A549 (cell line): ENCODE data around the gene EML4. TPM values are rescaled to one million over a fixed set of nuclear protein-coding genes. Genes with fewer than 3 reads are reported as not detected.

Experiments
- ATAC-seq, 2 experiments: fragments of 200-7000 bp in 1 of 2; fragments of >200 bp in 1 of 2; cut with Nextera tagmentation in 1 of 2; cut with Tn5 transposase in 1 of 2; 3 replicates each; pipeline versions ENCODE4 v1.8.0 to v1.9.1; 2018 to 2020; ENCODE audit warnings: mild to moderate bottlenecking in 1 of 2, moderate library complexity in 1 of 2
- CTCF ChIA-PET: fragments of 300-600 bp; sonication (Branson Sonifier 250); formaldehyde crosslinking; extraction: SDS; loops from one replicate; lab custom pipeline; 2021; ENCODE audit warnings: antibody characterized with exemption, inconsistent platforms; lab: Yijun Ruan, JAX
- POLR2A ChIA-PET: fragments of 350-600 bp; formaldehyde crosslinking; extraction: SDS; loops from one replicate; lab custom pipeline; 2021; ENCODE audit warnings: antibody characterized with exemption, inconsistent platforms; lab: Yijun Ruan, JAX
- DNase-seq, 2 experiments: peaks; one replicate each; pipeline versions ENCODE4 v3.0.0 to v3.0.0-alpha.2; 2011 to 2016; ENCODE audit warnings: low read depth in 1 of 2, low spot score in 1 of 2
- FAIRE-seq: peaks from 2 replicates; lab custom pipeline; 2011; peaks lifted over from hg19 to GRCh38; lab: Jason Lieb, UNC
- H3K27ac ChIP-seq, 2 experiments: fragments of >200 bp; sonication (Bioruptor Twin); formaldehyde crosslinking; 3 replicates each; pipeline ENCODE4 v1.5.1; 2016 to 2017
- H3K4me1 ChIP-seq: fragments of >200 bp; sonication (Bioruptor Twin); formaldehyde crosslinking; 3 replicates; pipeline ENCODE4 v1.6.1; 2016
- H3K4me2 ChIP-seq: fragments of >200 bp; sonication (Bioruptor Twin); formaldehyde crosslinking; 3 replicates; pipeline ENCODE4 v1.6.1; 2016
- H3K4me3 ChIP-seq: fragments of >200 bp; sonication (Bioruptor Twin); formaldehyde crosslinking; 3 replicates; pipeline ENCODE4 v1.5.1; 2016
- H3K9me3 ChIP-seq: fragments of >200 bp; sonication (Bioruptor Twin); formaldehyde crosslinking; 3 replicates; pipeline ENCODE4 v1.6.1; 2016
- BCL3 ChIP-seq: fragments of >200 bp; sonication (Bioruptor Twin); formaldehyde crosslinking; IDR thresholded peaks from 3 replicates; pipeline ENCODE4 v1.6.1; 2016
- CEBPB ChIP-seq, 2 experiments: fragments of >200 bp in 1 of 2; sonication (Bioruptor Twin) in 1 of 2; formaldehyde crosslinking in 1 of 2; IDR thresholded peaks; 2 replicates each; pipeline ENCODE4 v1.6.1; 2012 to 2016
- CHD4 ChIP-seq: fragments of 200-600 bp; sonication (generic); IDR thresholded peaks from 2 replicates; pipeline ENCODE4 v1.6.1; 2016; ENCODE audit warnings: antibody characterized with exemption, mild to moderate bottlenecking, borderline replicate concordance
- CTCF ChIP-seq: fragments of >200 bp; sonication (Bioruptor Twin); formaldehyde crosslinking; IDR thresholded peaks from 3 replicates; pipeline ENCODE4 v1.5.1; 2016
- EHF ChIP-seq: fragments of 250-450 bp; sonication (Bioruptor Pico); IDR thresholded peaks from 2 replicates; pipeline ENCODE4 v1.5.0; 2020; ENCODE audit warnings: mild to moderate bottlenecking
- ELK1 ChIP-seq: fragments of 150-350 bp; IDR thresholded peaks from 2 replicates; pipeline ENCODE4 v1.6.1; 2014; ENCODE audit warnings: low read depth, mild to moderate bottlenecking, low read length
- FOSL2 ChIP-seq, 2 experiments: fragments of 450-650 bp in 1 of 2; fragments of >200 bp in 1 of 2; sonication (Bioruptor Twin) in 1 of 2; formaldehyde crosslinking; IDR thresholded peaks; 2 replicates each; pipeline versions ENCODE4 v1.5.0 to v1.6.1; 2016 to 2020; ENCODE audit warnings: mild to moderate bottlenecking in 1 of 2, moderate library complexity in 1 of 2
- FOXS1 ChIP-seq: fragments of 250-450 bp; sonication (Bioruptor Pico); IDR thresholded peaks from 2 replicates; pipeline ENCODE4 v1.5.0; 2020; ENCODE audit warnings: mild to moderate bottlenecking, moderate library complexity
- HES2 ChIP-seq: fragments of >200 bp; sonication (Bioruptor Twin); formaldehyde crosslinking; IDR thresholded peaks from 2 replicates; pipeline ENCODE4 v1.6.1; 2016
- HOXA7 ChIP-seq: fragments of 250-450 bp; sonication (Bioruptor Pico); IDR thresholded peaks from 2 replicates; pipeline ENCODE4 v1.5.0; 2020; ENCODE audit warnings: mild to moderate bottlenecking, moderate library complexity
- HOXB13 ChIP-seq: fragments of 250-450 bp; sonication (Bioruptor Pico); IDR thresholded peaks from 2 replicates; pipeline ENCODE4 v1.5.0; 2020; ENCODE audit warnings: low read depth, mild to moderate bottlenecking, moderate library complexity
- HOXB5 ChIP-seq: fragments of 250-450 bp; sonication (Bioruptor Pico); IDR thresholded peaks from 2 replicates; pipeline ENCODE4 v1.5.0; 2020; ENCODE audit warnings: mild to moderate bottlenecking, moderate library complexity
- MAX ChIP-seq: IDR thresholded peaks from 2 replicates; pipeline ENCODE4 v1.6.1; 2012
- RAD21 ChIP-seq, 2 experiments: fragments of >200 bp in 1 of 2; sonication (Bioruptor Twin) in 1 of 2; formaldehyde crosslinking in 1 of 2; IDR thresholded peaks in 1 of 2; conservative IDR thresholded peaks in 1 of 2; 2 replicates in 1 of 2; 3 replicates in 1 of 2; pipeline ENCODE4 v1.6.1; 2012 to 2018; ENCODE audit warnings: inconsistent platforms in 1 of 2
- RCOR1 ChIP-seq: fragments of 150-350 bp; IDR thresholded peaks from 2 replicates; pipeline ENCODE4 v1.6.1; 2014; ENCODE audit warnings: antibody characterized with exemption, low read length, low read depth
- RFX5 ChIP-seq: fragments of 450-650 bp; IDR thresholded peaks from 2 replicates; pipeline ENCODE4 v1.7.1; 2014; ENCODE audit warnings: antibody characterized with exemption, mild to moderate bottlenecking, moderate library complexity
- SREBF2 ChIP-seq: fragments of 450-650 bp; IDR thresholded peaks from 2 replicates; pipeline ENCODE4 v1.6.1; 2014; ENCODE audit warnings: mild to moderate bottlenecking, moderate library complexity
- USF2 ChIP-seq: fragments of 450-650 bp; IDR thresholded peaks from 2 replicates; pipeline ENCODE4 v1.6.1; 2014; ENCODE audit warnings: antibody characterized with exemption
- ZSCAN20 ChIP-seq: fragments of 250-450 bp; sonication (Bioruptor Pico); IDR thresholded peaks from 2 replicates; pipeline ENCODE4 v1.8.0; 2022; ENCODE audit warnings: mild to moderate bottlenecking, moderate library complexity
- WGBS: methylation state at CpG from one replicate; pipeline ENCODE4 v1.1.6; 2017; ENCODE audit errors: missing lambda C conversion rate; 5-methylcytosine and 5-hydroxymethylcytosine counted together
- polyA plus RNA-seq, 4 experiments: library from polyadenylated mRNA; depleted of rRNA in 3 of 4; stranded (reverse); fragments of >200 nt; fragmentation: RNase III in 1 of 4; extraction: RNeasy Plus Mini Kit Qiagen cat#74134 plus additional on column Dnase treatment in 1 of 4; gene quantifications; 2 replicates in 3 of 4; 3 replicates in 1 of 4; pipeline ENCODE4 v1.2.3, GENCODE V29; 2011 to 2017

Gene EML4
- polyA plus RNA-seq, 2 of the 4 experiments (the other 2 are of a cell fraction), result 34.6 to 130 TPM

- H3K4me3 ChIP-seq, result no peak overlapping the region
- no peak overlapping the region for H3K4me2 ChIP-seq
- no peaks in the 10 kb centered on the region for H3K9me3 ChIP-seq
- FAIRE-seq (no peak), ATAC-seq (no peak), DNase-seq (no peak)
- no peak overlapping the region for H3K27ac ChIP-seq
- WGBS, result 98% methylated on average over 5 of the region's 5 CpGs
- POLR2A ChIA-PET, result no interaction called here
- TF ChIP-seq RAD21 (conservative IDR thresholded peaks at IDR 0.05 in 1 of 2, IDR thresholded peaks at IDR 0.05 in 1 of 2) (no peak), RFX5 (no peak), FOXS1 (CRISPR knock-in tag) (no peak), MAX (no peak), EHF (CRISPR knock-in tag) (no peak), SREBF2 (no peak), HES2 (no peak), FOSL2 (IDR thresholded peaks at IDR 0.05) (no peak), FOSL2 (CRISPR knock-in tag; IDR thresholded peaks at IDR 0.05) (no peak), HOXA7 (CRISPR knock-in tag) (no peak), CEBPB (IDR thresholded peaks at IDR 0.05) (no peak), USF2 (no peak), HOXB13 (CRISPR knock-in tag) (no peak), CTCF (no peak), BCL3 (no peak), CHD4 (no peak), ZSCAN20 (CRISPR knock-in tag) (no peak), RCOR1 (no peak)
- peaks cover 18% of the 10 kb centered on the region for H3K4me1 ChIP-seq
- CTCF ChIA-PET, result interaction anchor here (0.6 to 9.0 kb wide), 13 partner anchors 10 to 1369 kb away, joined by 3 to 131 read pairs (median 8); partner anchors contain the start of gene COX7A2L
Measured at GRCh38 chr2:42329736-42330135, 160.6 kb downstream of the EML4 start.

GRCh38 chr2:42331569-42332284 lies 162.6 kb downstream of the EML4 start:
- Histone ChIP-seq H3K4me3 (no peak overlapping the region), H3K27ac (peak overlapping the region in 1 of 2 experiments; percentile 1; a peak in 2 of 6 replicates), H3K9me3 (no peaks in the 10 kb centered on the region), H3K4me2 (no peak overlapping the region), H3K4me1 (peaks cover 18% of the 10 kb centered on the region)
- 91% methylated on average over 9 of the region's 9 CpGs for whole genome bisulfite sequencing
- TF ChIP-seq HOXB5 (CRISPR knock-in tag) (no peak), ELK1 (no peak)
- FAIRE-seq (no peak), ATAC-seq (no peak), DNase-seq (no peak)
- CTCF ChIA-PET, result interaction anchor here (1.0 to 1.4 kb wide), 2 partner anchors 31 to 245 kb away, joined by 3 to 5 read pairs; no protein-coding TSS in a partner anchor
- POLR2A ChIA-PET, result no interaction called here
